ENCODE data around the gene TSHZ1. TPM values are rescaled to one million over a fixed set of nuclear protein-coding genes. Genes with fewer than 3 reads are reported as not detected.

The TSHZ1 gene
- total RNA-seq, 1 donor: 10.5 TPM

DNA sequence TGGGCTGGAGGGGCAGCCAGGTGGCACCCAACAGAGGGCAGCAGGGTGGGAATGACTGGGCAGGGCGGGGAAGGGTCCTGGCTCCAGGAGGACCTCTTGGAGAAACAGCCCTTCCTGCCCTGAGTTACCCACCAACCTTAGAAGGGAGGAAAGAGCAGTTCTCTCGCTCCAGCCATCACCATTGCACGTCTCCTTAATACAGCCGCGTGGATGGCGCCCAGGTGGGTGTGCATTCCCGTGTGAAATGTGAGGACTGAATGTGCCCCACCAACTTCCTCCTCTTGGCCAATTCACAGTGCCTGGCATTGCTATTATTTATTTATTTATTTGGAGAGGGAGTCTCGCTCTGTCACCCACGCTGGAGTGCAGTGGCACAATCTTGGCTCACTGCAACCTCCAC is 109.9 kb downstream of the TSHZ1 start:
- no peaks in the 10 kb centered on the region for H3K4me1 ChIP-seq (ENCODE audit: insufficient read depth, low read length)
- H3K27me3 ChIP-seq (ENCODE audit: insufficient read depth, low read length): no peaks in the 10 kb centered on the region
- TF ChIP-seq, protein P1, sequence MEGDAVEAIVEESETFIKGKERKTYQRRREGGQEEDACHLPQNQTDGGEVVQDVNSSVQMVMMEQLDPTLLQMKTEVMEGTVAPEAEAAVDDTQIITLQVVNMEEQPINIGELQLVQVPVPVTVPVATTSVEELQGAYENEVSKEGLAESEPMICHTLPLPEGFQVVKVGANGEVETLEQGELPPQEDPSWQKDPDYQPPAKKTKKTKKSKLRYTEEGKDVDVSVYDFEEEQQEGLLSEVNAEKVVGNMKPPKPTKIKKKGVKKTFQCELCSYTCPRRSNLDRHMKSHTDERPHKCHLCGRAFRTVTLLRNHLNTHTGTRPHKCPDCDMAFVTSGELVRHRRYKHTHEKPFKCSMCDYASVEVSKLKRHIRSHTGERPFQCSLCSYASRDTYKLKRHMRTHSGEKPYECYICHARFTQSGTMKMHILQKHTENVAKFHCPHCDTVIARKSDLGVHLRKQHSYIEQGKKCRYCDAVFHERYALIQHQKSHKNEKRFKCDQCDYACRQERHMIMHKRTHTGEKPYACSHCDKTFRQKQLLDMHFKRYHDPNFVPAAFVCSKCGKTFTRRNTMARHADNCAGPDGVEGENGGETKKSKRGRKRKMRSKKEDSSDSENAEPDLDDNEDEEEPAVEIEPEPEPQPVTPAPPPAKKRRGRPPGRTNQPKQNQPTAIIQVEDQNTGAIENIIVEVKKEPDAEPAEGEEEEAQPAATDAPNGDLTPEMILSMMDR (IDR thresholded peaks at IDR 0.05; ENCODE audit: extremely low read depth, low read depth, low read length): no peak
- no peaks in the 10 kb centered on the region for H3K36me3 ChIP-seq (ENCODE audit: insufficient read depth, low read length)
- H3K79me2 ChIP-seq (ENCODE audit: insufficient read depth, low read length): no peaks in the 10 kb centered on the region
- H2AFZ ChIP-seq (ENCODE audit: low read length): no peak overlapping the region
- H4K20me1 ChIP-seq (ENCODE audit: insufficient read depth, low read length): no peaks in the 10 kb centered on the region
- DNase-seq (ENCODE audit: insufficient read length, low spot score, missing footprints): no peak
- H3K4me2 ChIP-seq (ENCODE audit: insufficient read depth, low read length): no peak overlapping the region
- no peak overlapping the region for H3K4me3 ChIP-seq (ENCODE audit: insufficient read depth, low read length)
- H3K9me3 ChIP-seq (ENCODE audit: low read depth, low read length): no peaks in the 10 kb centered on the region
- no peak overlapping the region for H3K27ac ChIP-seq (ENCODE audit: low read depth, low read length)

DNA sequence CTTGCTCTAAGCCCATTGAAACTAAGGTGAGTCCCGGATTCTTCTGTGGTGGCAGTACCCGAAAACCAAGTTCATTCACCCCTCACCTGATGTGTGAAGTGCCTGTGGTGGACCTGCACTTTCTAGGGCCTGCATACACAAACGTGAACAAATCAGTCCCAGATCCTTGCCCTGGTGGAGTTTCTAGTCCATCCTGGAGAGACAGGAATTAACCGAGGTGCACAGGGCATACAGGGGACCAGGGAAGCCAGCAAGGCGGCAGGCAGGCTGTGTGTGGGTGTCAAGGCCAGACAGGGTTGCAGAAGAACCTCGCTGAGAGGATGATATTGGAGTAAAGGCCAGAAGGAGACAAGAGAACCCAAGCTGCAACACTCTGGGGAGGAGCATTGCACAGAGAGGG is 110.8 kb downstream of the TSHZ1 start:
- Histone ChIP-seq H3K27me3 (ENCODE audit: insufficient read depth, low read length) (no peaks in the 10 kb centered on the region), H3K4me3 (ENCODE audit: insufficient read depth, low read length) (no peak overlapping the region), H3K4me1 (ENCODE audit: insufficient read depth, low read length) (no peaks in the 10 kb centered on the region), H3K27ac (ENCODE audit: low read depth, low read length) (no peak overlapping the region), H3K9me3 (ENCODE audit: low read depth, low read length) (no peaks in the 10 kb centered on the region), H3K4me2 (ENCODE audit: insufficient read depth, low read length) (no peak overlapping the region), H2AFZ (ENCODE audit: low read length) (no peak overlapping the region), H4K20me1 (ENCODE audit: insufficient read depth, low read length) (no peaks in the 10 kb centered on the region), H3K36me3 (ENCODE audit: insufficient read depth, low read length) (no peaks in the 10 kb centered on the region), H3K79me2 (ENCODE audit: insufficient read depth, low read length) (no peaks in the 10 kb centered on the region)
- TF ChIP-seq, protein P1 (IDR thresholded peaks at IDR 0.05; ENCODE audit: extremely low read depth, low read depth, low read length): no peak
- no peak for DNase-seq (ENCODE audit: insufficient read length, low spot score, missing footprints)

DNA sequence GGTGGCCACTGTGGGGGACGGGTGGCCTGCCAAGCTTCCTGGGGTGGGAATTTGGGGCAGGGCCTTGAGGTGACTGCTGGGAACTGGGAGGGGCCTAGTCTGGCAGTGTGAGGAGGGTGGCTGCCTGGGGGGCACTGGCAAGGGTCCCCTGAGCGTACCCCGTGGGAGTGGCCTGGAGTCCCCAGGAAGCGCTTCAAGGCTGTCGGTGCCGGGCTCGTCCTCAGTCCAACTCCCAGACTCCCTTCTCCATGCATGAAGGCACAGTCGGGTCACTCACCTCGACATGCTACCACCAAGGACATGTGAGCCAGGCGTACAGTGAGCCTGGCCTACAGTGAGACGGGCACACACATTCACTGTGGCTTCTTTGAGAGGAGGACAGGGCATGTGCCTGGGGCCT is 111.6 kb downstream of the TSHZ1 start:
- Histone ChIP-seq H3K27me3 (ENCODE audit: insufficient read depth, low read length) (no peaks in the 10 kb centered on the region), H3K4me2 (ENCODE audit: insufficient read depth, low read length) (no peak overlapping the region), H3K79me2 (ENCODE audit: insufficient read depth, low read length) (no peaks in the 10 kb centered on the region), H4K20me1 (ENCODE audit: insufficient read depth, low read length) (no peaks in the 10 kb centered on the region), H3K4me3 (ENCODE audit: insufficient read depth, low read length) (no peak overlapping the region), H2AFZ (ENCODE audit: low read length) (no peak overlapping the region), H3K36me3 (ENCODE audit: insufficient read depth, low read length) (no peaks in the 10 kb centered on the region), H3K27ac (ENCODE audit: low read depth, low read length) (no peak overlapping the region), H3K9me3 (ENCODE audit: low read depth, low read length) (no peaks in the 10 kb centered on the region), H3K4me1 (ENCODE audit: insufficient read depth, low read length) (no peaks in the 10 kb centered on the region)
- DNase-seq (ENCODE audit: insufficient read length, low spot score, missing footprints): no peak
- TF ChIP-seq, protein P1 (IDR thresholded peaks at IDR 0.05; ENCODE audit: extremely low read depth, low read depth, low read length): no peak

DNA sequence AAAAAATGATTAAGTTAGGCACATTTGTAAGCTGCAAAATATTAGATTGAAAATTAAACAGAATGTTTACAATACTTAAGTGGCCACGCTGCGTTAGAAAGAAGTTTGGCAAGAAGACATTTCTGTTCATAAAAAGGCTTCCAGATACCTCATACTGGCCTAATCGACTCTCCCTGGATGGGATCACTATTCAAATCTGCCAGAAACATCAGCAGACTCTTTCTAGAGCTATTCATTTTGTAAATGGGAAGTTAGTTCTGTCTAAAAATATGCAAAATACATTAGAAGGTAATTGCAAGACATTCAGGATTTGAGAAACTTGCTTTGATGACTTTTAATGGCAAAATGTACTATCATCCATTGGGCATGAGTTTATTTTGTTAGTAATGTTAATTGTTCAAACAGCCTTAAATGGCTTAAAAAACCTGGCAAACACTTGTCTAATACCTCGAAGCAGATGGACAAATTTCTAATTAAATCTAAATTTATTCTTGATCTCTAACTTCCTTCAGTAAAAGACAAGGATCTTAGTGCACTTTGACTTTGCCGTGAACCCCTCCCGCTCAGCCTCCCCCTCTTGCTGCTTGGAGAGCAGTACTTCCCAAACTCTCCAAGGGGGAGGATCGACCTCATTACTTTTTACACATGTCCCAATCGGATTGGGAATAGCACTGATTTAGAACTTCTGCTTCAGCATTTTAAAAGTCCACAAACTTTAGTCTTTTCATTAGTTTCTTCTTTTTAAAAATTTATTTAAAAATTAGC is 113.4 kb downstream of the TSHZ1 start:
- Histone ChIP-seq H4K20me1 (ENCODE audit: insufficient read depth, low read length) (no peaks in the 10 kb centered on the region), H3K9me3 (ENCODE audit: low read depth, low read length) (no peaks in the 10 kb centered on the region), H3K79me2 (ENCODE audit: insufficient read depth, low read length) (no peaks in the 10 kb centered on the region), H3K27ac (ENCODE audit: low read depth, low read length) (no peak overlapping the region), H3K4me1 (ENCODE audit: insufficient read depth, low read length) (no peaks in the 10 kb centered on the region), H2AFZ (ENCODE audit: low read length) (no peak overlapping the region), H3K4me3 (ENCODE audit: insufficient read depth, low read length) (no peak overlapping the region), H3K27me3 (ENCODE audit: insufficient read depth, low read length) (no peaks in the 10 kb centered on the region), H3K4me2 (ENCODE audit: insufficient read depth, low read length) (no peak overlapping the region), H3K36me3 (ENCODE audit: insufficient read depth, low read length) (no peaks in the 10 kb centered on the region)
- DNase-seq (ENCODE audit: insufficient read length, low spot score, missing footprints): peak; percentile 9
- TF ChIP-seq, protein P1 (IDR thresholded peaks at IDR 0.05; ENCODE audit: extremely low read depth, low read depth, low read length): no peak
